Spinal cord (tissue), 10 donors: ENCODE data around the gene OR5K2. TPM values are rescaled to one million over a fixed set of nuclear protein-coding genes. Genes with fewer than 3 reads are reported as not detected.
A peak's percentile ranks its signal among the peaks of the same experiment; 100 is the strongest.

Experiments used
- DNase-seq, 6 donors: peaks; one replicate each; pipeline versions ENCODE4 v3.0.0 to v3.0.0-alpha.2; 2013 to 2015; ENCODE audit warnings: low spot score in 6 of 6, low read depth in 4 of 6
- H3K27ac ChIP-seq: one replicate; pipeline ENCODE4 v1.5.1; 2013; ENCODE audit warnings: low read depth, low read length, control low read depth
- H3K27me3 ChIP-seq: one replicate; pipeline ENCODE4 v1.6.1; 2013; ENCODE audit warnings: low read length; ENCODE audit not compliant: control insufficient read depth, insufficient read depth
- H3K36me3 ChIP-seq: one replicate; pipeline ENCODE4 v1.6.1; 2013; ENCODE audit warnings: low read length; ENCODE audit not compliant: control insufficient read depth, insufficient read depth
- H3K4me1 ChIP-seq: one replicate; pipeline ENCODE4 v1.6.1; 2013; ENCODE audit warnings: low read length; ENCODE audit not compliant: control insufficient read depth, insufficient read depth
- H3K4me3 ChIP-seq: one replicate; pipeline ENCODE4 v1.5.1; 2013; ENCODE audit warnings: low read depth, low read length, control low read depth
- H3K9me3 ChIP-seq: one replicate; pipeline ENCODE4 v1.6.1; 2013; ENCODE audit warnings: low read length; ENCODE audit not compliant: control insufficient read depth, insufficient read depth
- WGBS: methylation state at CpG from one replicate; pipeline ENCODE4 v1.1.5; 2013; ENCODE audit warnings: missing lambda C conversion rate; ENCODE audit not compliant: insufficient coverage; 5-methylcytosine and 5-hydroxymethylcytosine counted together
- polyA plus RNA-seq, 2 donors: library from polyadenylated mRNA; unstranded; fragments of 120-200 nt; gene quantifications; one replicate each; pipeline ENCODE4 v1.2.1, GENCODE V29; 2013; ENCODE audit not compliant: insufficient read length in 2 of 2
- total RNA-seq, 2 donors: library from RNA; depleted of rRNA in 1 of 2; stranded (reverse); fragments of 120-200 nt in 1 of 2; fragments of >200 nt in 1 of 2; gene quantifications; one replicate each; pipeline versions ENCODE4 v1.2.3 to v1.2.4, GENCODE V29; 2013 to 2014
- donor health status: healthy.

Gene OR5K2
- total and polyA plus RNA-seq, 4 donors = 0.26 TPM; not detected in 3

GRCh38 chr3:98519351-98519750 is 21.9 kb downstream of the OR5K2 start:
- no peak overlapping the region for H3K4me3 ChIP-seq
- no peaks in the 10 kb centered on the region for H3K4me1 ChIP-seq
- H3K27ac ChIP-seq = no peak overlapping the region
- no peaks in the 10 kb centered on the region for H3K9me3 ChIP-seq
- peaks cover 3% of the 10 kb centered on the region for H3K36me3 ChIP-seq
- 100% methylated on average over 1 of the region's 1 CpG for WGBS
- H3K27me3 ChIP-seq = no peaks in the 10 kb centered on the region
- DNase-seq = no peak

- peak in 5 of 6 donors; percentile 39 to 81 (median 49) for DNase-seq
- Histone ChIP-seq H3K27ac (peak overlapping the region; percentile 93), H3K36me3 (no peaks in the 10 kb centered on the region), H3K4me1 (no peaks in the 10 kb centered on the region), H3K27me3 (no peaks in the 10 kb centered on the region), H3K4me3 (peak overlapping the region; percentile 63), H3K9me3 (no peaks in the 10 kb centered on the region)
- 0% methylated on average over 5 of the region's 16 CpGs for WGBS
Measured at GRCh38 chr3:98521897-98522543, 24.5 kb downstream of the OR5K2 start.

GRCh38 chr3:98522544-98523281 is 25.2 kb downstream of the OR5K2 start, which contains the start of gene CLDND1:
CLDND1 (minus strand) TSS chr3:98522902; CDS start chr3:98521424, 1,478 bp downstream.
- H3K9me3 ChIP-seq = no peaks in the 10 kb centered on the region
- DNase-seq = peak; percentile 90 to 99 (median 93)
- peak within 1 kb of the TSS; percentile 93 for H3K27ac ChIP-seq
- 0% methylated on average over 51 of the region's 63 CpGs for WGBS
- peak within 1 kb of the TSS; percentile 63 for H3K4me3 ChIP-seq
- H3K36me3 ChIP-seq = no peaks in the 10 kb centered on the region
- H3K27me3 ChIP-seq = no peaks in the 10 kb centered on the region
- no peaks in the 10 kb centered on the region for H3K4me1 ChIP-seq

GRCh38 chr3:98525494-98525893 is 28.0 kb downstream of the OR5K2 start:
- Histone ChIP-seq H3K27ac (no peak overlapping the region), H3K27me3 (no peaks in the 10 kb centered on the region), H3K9me3 (no peaks in the 10 kb centered on the region), H3K4me3 (no peak overlapping the region), H3K36me3 (no peaks in the 10 kb centered on the region), H3K4me1 (no peaks in the 10 kb centered on the region)
- 86% methylated on average over 1 of the region's 6 CpGs for WGBS
- DNase-seq = no peak

GRCh38 chr3:98528474-98529346 is 31.2 kb downstream of the OR5K2 start:
- Histone ChIP-seq H3K4me1 (no peaks in the 10 kb centered on the region), H3K36me3 (no peaks in the 10 kb centered on the region), H3K4me3 (no peak overlapping the region), H3K27me3 (no peaks in the 10 kb centered on the region), H3K9me3 (no peaks in the 10 kb centered on the region), H3K27ac (no peak overlapping the region)
- no peak for DNase-seq
- 0% methylated on average over 1 of the region's 4 CpGs for WGBS

GRCh38 chr3:98529856-98530459 is 32.5 kb downstream of the OR5K2 start:
- no peak overlapping the region for H3K27ac ChIP-seq
- H3K9me3 ChIP-seq = no peaks in the 10 kb centered on the region
- H3K4me1 ChIP-seq = no peaks in the 10 kb centered on the region
- no peaks in the 10 kb centered on the region for H3K36me3 ChIP-seq
- DNase-seq = peak in 1 of 6 donors; percentile 13
- WGBS = 83% methylated on average over 1 of the region's 8 CpGs
- no peaks in the 10 kb centered on the region for H3K27me3 ChIP-seq
- H3K4me3 ChIP-seq = no peak overlapping the region

- Histone ChIP-seq H3K27ac (no peak overlapping the region), H3K4me3 (no peak overlapping the region), H3K36me3 (no peaks in the 10 kb centered on the region), H3K9me3 (no peaks in the 10 kb centered on the region), H3K27me3 (no peaks in the 10 kb centered on the region), H3K4me1 (no peaks in the 10 kb centered on the region)
- no CpG with 5 or more reads among the region's 2 CpGs for WGBS
- DNase-seq = no peak
Measured at GRCh38 chr3:98530676-98531075, 33.2 kb downstream of the OR5K2 start.

- H3K36me3 ChIP-seq = no peaks in the 10 kb centered on the region
- H3K9me3 ChIP-seq = no peaks in the 10 kb centered on the region
- H3K4me3 ChIP-seq = no peak within 1 kb of the TSS
- no peaks in the 10 kb centered on the region for H3K4me1 ChIP-seq
- no peak within 1 kb of the TSS for H3K27ac ChIP-seq
- DNase-seq = no peak
- 93% methylated on average over 3 of the region's 7 CpGs for WGBS
- H3K27me3 ChIP-seq = no peaks in the 10 kb centered on the region
Measured at GRCh38 chr3:98531622-98532274, 34.3 kb downstream of the OR5K2 start, which contains the start of gene GPR15. GPR15 (plus strand) TSS chr3:98531978; CDS start chr3:98532034, 56 bp downstream.

GRCh38 chr3:98532275-98532637 is 34.8 kb downstream of the OR5K2 start:
- Histone ChIP-seq H3K9me3 (no peaks in the 10 kb centered on the region), H3K4me3 (no peak overlapping the region), H3K4me1 (no peaks in the 10 kb centered on the region), H3K36me3 (no peaks in the 10 kb centered on the region), H3K27ac (no peak overlapping the region), H3K27me3 (no peaks in the 10 kb centered on the region)
- whole genome bisulfite sequencing = 79% methylated on average over 5 of the region's 5 CpGs
- no peak for DNase-seq
